Measurements from ENCODE around the gene CRYGN.

DNA sequence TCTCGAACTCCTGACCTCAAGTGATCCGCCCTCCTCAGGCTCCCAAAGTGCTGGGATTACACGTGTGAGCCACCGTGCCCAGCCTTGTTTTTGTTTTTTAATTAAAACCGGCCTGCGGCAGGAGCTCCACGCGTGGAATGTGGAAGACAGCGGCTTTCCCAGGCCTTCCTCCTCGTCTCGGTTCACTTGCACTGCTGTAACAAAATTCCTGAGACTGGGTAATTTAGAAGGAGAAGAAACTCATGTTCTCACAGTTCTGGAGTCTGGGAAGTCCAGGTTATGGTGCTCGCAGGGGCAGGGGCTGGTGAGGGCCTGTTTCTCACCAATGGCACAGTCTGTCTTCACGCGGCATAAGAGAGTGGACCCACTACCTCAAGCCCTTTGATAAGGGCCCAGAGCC is 14.4 kb upstream of the CRYGN start:
- TF ChIP-seq JUND (IDR thresholded peaks at IDR 0.05), result no peak
- TF ChIP-seq POLR2AphosphoS5 (IDR thresholded peaks at IDR 0.05; ENCODE audit: low read depth, low read length), result no peak
- no peak for TF ChIP-seq NRF1 (IDR thresholded peaks at IDR 0.05; ENCODE audit: low read depth, low read length)
- TF ChIP-seq, protein P1, sequence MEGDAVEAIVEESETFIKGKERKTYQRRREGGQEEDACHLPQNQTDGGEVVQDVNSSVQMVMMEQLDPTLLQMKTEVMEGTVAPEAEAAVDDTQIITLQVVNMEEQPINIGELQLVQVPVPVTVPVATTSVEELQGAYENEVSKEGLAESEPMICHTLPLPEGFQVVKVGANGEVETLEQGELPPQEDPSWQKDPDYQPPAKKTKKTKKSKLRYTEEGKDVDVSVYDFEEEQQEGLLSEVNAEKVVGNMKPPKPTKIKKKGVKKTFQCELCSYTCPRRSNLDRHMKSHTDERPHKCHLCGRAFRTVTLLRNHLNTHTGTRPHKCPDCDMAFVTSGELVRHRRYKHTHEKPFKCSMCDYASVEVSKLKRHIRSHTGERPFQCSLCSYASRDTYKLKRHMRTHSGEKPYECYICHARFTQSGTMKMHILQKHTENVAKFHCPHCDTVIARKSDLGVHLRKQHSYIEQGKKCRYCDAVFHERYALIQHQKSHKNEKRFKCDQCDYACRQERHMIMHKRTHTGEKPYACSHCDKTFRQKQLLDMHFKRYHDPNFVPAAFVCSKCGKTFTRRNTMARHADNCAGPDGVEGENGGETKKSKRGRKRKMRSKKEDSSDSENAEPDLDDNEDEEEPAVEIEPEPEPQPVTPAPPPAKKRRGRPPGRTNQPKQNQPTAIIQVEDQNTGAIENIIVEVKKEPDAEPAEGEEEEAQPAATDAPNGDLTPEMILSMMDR (IDR thresholded peaks at IDR 0.05), result no peak
- TF ChIP-seq TAF1 (IDR thresholded peaks at IDR 0.05; ENCODE audit: borderline replicate concordance, low read depth, low read length), result no peak
- no peak for TF ChIP-seq RAD21 (IDR thresholded peaks at IDR 0.05; ENCODE audit: low read length)
- TF ChIP-seq, protein P2, sequence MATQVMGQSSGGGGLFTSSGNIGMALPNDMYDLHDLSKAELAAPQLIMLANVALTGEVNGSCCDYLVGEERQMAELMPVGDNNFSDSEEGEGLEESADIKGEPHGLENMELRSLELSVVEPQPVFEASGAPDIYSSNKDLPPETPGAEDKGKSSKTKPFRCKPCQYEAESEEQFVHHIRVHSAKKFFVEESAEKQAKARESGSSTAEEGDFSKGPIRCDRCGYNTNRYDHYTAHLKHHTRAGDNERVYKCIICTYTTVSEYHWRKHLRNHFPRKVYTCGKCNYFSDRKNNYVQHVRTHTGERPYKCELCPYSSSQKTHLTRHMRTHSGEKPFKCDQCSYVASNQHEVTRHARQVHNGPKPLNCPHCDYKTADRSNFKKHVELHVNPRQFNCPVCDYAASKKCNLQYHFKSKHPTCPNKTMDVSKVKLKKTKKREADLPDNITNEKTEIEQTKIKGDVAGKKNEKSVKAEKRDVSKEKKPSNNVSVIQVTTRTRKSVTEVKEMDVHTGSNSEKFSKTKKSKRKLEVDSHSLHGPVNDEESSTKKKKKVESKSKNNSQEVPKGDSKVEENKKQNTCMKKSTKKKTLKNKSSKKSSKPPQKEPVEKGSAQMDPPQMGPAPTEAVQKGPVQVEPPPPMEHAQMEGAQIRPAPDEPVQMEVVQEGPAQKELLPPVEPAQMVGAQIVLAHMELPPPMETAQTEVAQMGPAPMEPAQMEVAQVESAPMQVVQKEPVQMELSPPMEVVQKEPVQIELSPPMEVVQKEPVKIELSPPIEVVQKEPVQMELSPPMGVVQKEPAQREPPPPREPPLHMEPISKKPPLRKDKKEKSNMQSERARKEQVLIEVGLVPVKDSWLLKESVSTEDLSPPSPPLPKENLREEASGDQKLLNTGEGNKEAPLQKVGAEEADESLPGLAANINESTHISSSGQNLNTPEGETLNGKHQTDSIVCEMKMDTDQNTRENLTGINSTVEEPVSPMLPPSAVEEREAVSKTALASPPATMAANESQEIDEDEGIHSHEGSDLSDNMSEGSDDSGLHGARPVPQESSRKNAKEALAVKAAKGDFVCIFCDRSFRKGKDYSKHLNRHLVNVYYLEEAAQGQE (IDR thresholded peaks at IDR 0.05; ENCODE audit: low read depth, low read length), result no peak

All from SK-N-SH (cell line).